Stimulated activated memory B cell treated with anti-CD40 and anti-IgM and Interleukin-4, amounts not matched to agents 10 μg/mL and 1 μg/mL and 100 μg/mL, for 72 hours (primary cell): ENCODE measurements around the gene TIAM2.
"Not testable (repeated sequence)": the region's sequence is repeated elsewhere in the genome, so short reads cannot be mapped to it uniquely, and the experiment has no call there.

Source experiments
- ATAC-seq: fragments of 150-1000 bp; cut with Tn5 transposase; 2 replicates; pipeline ENCODE4 v1.10.0; 2021
- H3K27ac Mint-ChIP-seq: one replicate; pipeline ENCODE4 v1.8.0; 2022; ENCODE audit warnings: mild to moderate bottlenecking, mixed read lengths
- H3K27me3 Mint-ChIP-seq: one replicate; pipeline ENCODE4 v1.8.0; 2022; ENCODE audit warnings: mixed read lengths
- H3K36me3 Mint-ChIP-seq: one replicate; pipeline ENCODE4 v1.8.0; 2022; ENCODE audit warnings: mixed read lengths
- H3K4me1 Mint-ChIP-seq: one replicate; pipeline ENCODE4 v1.8.0; 2022; ENCODE audit warnings: mixed read lengths
- H3K4me3 Mint-ChIP-seq: one replicate; pipeline ENCODE4 v1.8.0; 2022; ENCODE audit warnings: mild to moderate bottlenecking, moderate library complexity, mixed read lengths
- H3K9me3 Mint-ChIP-seq: one replicate; pipeline ENCODE4 v1.8.0; 2022; ENCODE audit warnings: mixed read lengths

TIAM2 gene

DNA sequence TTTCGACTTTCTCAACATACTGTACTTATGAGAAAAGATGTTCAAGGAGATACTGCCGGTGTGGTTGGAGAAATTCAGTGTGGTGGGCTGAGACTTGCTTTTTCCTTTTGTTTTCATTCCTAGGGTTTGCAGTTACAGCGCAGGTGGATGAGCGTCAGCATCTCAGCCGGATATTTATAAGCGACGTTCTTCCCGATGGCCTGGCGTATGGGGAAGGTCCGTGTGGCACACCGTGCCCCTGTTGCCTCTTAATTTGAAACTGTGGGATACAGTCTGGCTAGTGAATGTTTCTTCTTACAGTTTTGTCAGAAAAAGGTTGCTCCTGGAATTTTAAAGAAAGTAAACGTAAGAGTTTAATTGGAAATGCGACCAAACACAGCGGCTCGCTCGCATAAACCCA lies 187.0 kb downstream of the TIAM2 start:
- H3K36me3 Mint-ChIP-seq: no peaks in the 10 kb centered on the region
- no peaks in the 10 kb centered on the region for H3K27me3 Mint-ChIP-seq
- H3K4me3 Mint-ChIP-seq: peak overlapping the region; percentile 16
- H3K4me1 Mint-ChIP-seq: peaks cover 46% of the 10 kb centered on the region
- peak overlapping the region; percentile 94 for H3K27ac Mint-ChIP-seq
- no peaks in the 10 kb centered on the region for H3K9me3 Mint-ChIP-seq
- no peak for ATAC-seq

- Mint-ChIP-seq H3K27ac (peak overlapping the region; percentile 94), H3K36me3 (no peaks in the 10 kb centered on the region), H3K27me3 (no peaks in the 10 kb centered on the region), H3K9me3 (no peaks in the 10 kb centered on the region), H3K4me1 (peaks cover 46% of the 10 kb centered on the region), H3K4me3 (peak overlapping the region; percentile 75)
- ATAC-seq: peak; percentile 78
These were observed 188.0 kb downstream of the TIAM2 start for GRCh38 chr6:155183095-155183494.

DNA sequence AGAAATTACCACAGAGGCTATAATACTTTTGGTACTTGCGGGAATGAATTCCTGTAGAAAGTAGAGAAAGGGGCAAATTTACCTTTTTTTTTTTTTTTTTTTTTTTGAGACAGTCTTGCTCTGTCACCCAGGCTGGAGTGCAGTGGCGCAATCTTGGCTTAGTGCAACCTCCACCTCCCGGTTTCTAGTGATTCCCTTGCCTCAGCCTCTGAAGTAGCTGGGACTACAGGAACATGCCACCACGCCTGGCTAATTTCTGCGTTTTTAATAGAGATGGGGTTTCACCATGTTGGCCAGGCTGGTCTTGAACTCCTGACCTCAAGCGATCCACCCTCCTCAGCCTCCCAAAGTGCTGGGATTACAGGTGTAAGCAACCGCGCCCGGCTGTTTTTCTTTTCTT lies 189.9 kb downstream of the TIAM2 start:
- ATAC-seq, H3K27me3 Mint-ChIP-seq, H3K9me3 Mint-ChIP-seq, H3K36me3 Mint-ChIP-seq, H3K4me3 Mint-ChIP-seq: not testable (repeated sequence)
- Mint-ChIP-seq H3K27ac (peak overlapping the region; percentile 94), H3K4me1 (peaks cover 51% of the 10 kb centered on the region)

GRCh38 chr6:155185544-155185943 lies 190.4 kb downstream of the TIAM2 start:
- Mint-ChIP-seq H3K4me3 (peak overlapping the region; percentile 18), H3K27ac (peak overlapping the region; percentile 7), H3K27me3 (no peaks in the 10 kb centered on the region), H3K4me1 (peaks cover 51% of the 10 kb centered on the region), H3K9me3 (no peaks in the 10 kb centered on the region), H3K36me3 (no peaks in the 10 kb centered on the region)
- ATAC-seq: no peak

DNA sequence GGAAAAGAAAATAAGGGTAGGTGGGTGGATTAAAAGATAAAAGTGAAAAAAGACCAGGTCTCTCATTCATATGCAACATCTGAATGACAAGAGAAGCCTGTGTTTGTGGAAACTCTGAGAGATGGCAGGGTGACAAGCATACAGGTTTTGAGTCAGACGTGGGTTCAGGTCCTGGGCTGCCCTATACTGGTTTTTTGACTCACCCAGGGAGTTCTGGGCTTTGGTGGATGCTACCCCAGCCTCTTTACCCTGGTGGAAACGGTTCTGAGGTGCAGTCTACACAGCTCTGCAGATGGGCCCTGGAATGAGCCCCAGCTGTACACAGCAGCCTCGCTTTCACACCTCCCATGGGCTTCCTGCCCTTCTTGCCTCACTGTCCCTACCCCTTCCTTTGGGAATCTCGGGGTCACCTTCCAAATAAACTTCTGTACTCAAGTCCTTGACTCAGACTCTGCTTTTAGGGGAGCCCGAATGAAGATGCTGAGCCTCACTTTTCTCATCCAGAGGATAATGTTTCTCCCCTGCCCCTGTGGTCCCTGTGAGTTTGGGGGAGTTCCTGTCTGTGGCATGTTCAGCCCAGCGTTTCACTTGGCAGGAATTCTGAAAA lies 191.0 kb downstream of the TIAM2 start:
- ATAC-seq: peak; percentile 50
- H3K27me3 Mint-ChIP-seq: no peaks in the 10 kb centered on the region
- H3K27ac Mint-ChIP-seq: peak overlapping the region; percentile 7
- peaks cover 45% of the 10 kb centered on the region for H3K4me1 Mint-ChIP-seq
- no peaks in the 10 kb centered on the region for H3K9me3 Mint-ChIP-seq
- H3K4me3 Mint-ChIP-seq: peak overlapping the region; percentile 34
- H3K36me3 Mint-ChIP-seq: no peaks in the 10 kb centered on the region

DNA sequence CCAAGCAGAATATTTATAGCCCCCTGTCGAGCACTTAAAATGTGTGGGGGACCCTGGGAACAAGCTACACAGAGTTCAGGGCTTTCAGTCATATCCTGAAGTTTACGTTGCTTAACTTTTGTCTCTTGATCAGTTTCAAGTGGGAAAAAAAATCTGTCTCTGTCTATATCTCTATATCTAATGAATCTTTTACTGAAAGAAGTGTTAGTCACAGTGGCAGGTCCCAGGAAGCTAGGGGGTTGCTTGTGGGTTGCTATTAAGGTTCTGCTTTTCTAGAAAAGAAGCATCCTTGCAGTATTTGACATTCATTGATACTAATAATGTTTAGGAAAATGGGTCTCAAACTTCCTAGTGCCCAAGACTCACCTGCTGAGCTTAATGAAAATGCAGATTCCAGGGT lies 192.0 kb downstream of the TIAM2 start:
- no peaks in the 10 kb centered on the region for H3K9me3 Mint-ChIP-seq
- peaks cover 35% of the 10 kb centered on the region for H3K4me1 Mint-ChIP-seq
- no peak overlapping the region for H3K4me3 Mint-ChIP-seq
- no peak overlapping the region for H3K27ac Mint-ChIP-seq
- ATAC-seq: no peak
- H3K36me3 Mint-ChIP-seq: no peaks in the 10 kb centered on the region
- no peaks in the 10 kb centered on the region for H3K27me3 Mint-ChIP-seq

GRCh38 chr6:155187994-155188706 lies 193.0 kb downstream of the TIAM2 start:
- peaks cover 25% of the 10 kb centered on the region for H3K4me1 Mint-ChIP-seq
- H3K27ac Mint-ChIP-seq: peak overlapping the region; percentile 40

GRCh38 chr6:155188707-155189496 lies 193.8 kb downstream of the TIAM2 start:
- Mint-ChIP-seq H3K4me1 (peaks cover 21% of the 10 kb centered on the region), H3K9me3 (no peaks in the 10 kb centered on the region), H3K27ac (peak overlapping the region; percentile 40), H3K27me3 (no peaks in the 10 kb centered on the region), H3K4me3 (peak overlapping the region; percentile 41), H3K36me3 (no peaks in the 10 kb centered on the region)
- no peak for ATAC-seq

More at GRCh38 chr6:155187994-155188706, 193.0 kb downstream of the TIAM2 start:
- H3K9me3 Mint-ChIP-seq: no peaks in the 10 kb centered on the region
- no peaks in the 10 kb centered on the region for H3K27me3 Mint-ChIP-seq
- H3K36me3 Mint-ChIP-seq: no peaks in the 10 kb centered on the region
- H3K4me3 Mint-ChIP-seq: no peak overlapping the region
- no peak for ATAC-seq

DNA sequence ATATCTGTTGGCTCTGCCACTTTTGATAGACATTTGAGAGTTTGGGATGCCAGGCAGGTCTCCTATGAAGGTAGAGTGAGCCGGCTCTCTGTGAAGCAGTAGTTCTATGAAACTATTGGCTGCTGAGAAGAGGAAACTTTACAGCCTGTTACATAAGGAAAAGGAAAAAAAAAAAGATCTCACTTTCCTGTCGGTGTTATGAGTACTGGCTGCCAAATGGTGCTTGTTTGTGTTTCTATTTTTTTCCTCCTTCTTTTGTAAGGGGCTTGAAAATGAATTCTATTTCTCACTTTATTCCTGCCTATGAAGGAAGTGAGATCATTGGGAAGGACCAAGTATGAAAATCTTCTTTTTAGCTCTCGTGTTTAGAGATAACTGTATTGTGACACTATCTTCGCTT lies 195.6 kb downstream of the TIAM2 start:
- no peak for ATAC-seq
- peaks cover 1% of the 10 kb centered on the region for H3K9me3 Mint-ChIP-seq
- H3K36me3 Mint-ChIP-seq: peaks cover 2% of the 10 kb centered on the region
- no peak overlapping the region for H3K4me3 Mint-ChIP-seq
- H3K27ac Mint-ChIP-seq: peak overlapping the region; percentile 40
- peaks cover 18% of the 10 kb centered on the region for H3K4me1 Mint-ChIP-seq
- H3K27me3 Mint-ChIP-seq: no peaks in the 10 kb centered on the region

DNA sequence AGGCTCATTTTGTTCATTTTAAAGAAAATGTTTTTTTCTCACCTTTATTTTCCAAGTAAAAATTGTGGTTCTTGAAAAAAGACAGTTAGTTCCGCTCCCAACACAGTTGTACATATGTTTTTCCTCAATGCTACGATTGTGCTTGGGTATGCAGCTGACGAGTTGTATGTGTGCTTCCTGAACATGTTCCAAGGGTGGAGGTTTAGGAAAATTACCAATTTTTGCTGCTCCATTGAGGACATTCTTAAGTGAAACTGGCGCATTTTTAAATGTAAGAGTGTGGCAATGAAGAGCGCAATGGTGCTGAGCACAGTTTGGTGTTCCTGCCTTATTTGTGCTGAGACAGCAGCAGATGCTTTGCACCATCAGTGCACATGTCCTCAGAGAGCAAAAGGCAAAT lies 198.4 kb downstream of the TIAM2 start:
- Mint-ChIP-seq H3K9me3 (peaks cover 5% of the 10 kb centered on the region), H3K36me3 (peaks cover 6% of the 10 kb centered on the region), H3K4me3 (no peak overlapping the region), H3K4me1 (peaks cover 9% of the 10 kb centered on the region), H3K27ac (no peak overlapping the region), H3K27me3 (no peaks in the 10 kb centered on the region)
- ATAC-seq: no peak

DNA sequence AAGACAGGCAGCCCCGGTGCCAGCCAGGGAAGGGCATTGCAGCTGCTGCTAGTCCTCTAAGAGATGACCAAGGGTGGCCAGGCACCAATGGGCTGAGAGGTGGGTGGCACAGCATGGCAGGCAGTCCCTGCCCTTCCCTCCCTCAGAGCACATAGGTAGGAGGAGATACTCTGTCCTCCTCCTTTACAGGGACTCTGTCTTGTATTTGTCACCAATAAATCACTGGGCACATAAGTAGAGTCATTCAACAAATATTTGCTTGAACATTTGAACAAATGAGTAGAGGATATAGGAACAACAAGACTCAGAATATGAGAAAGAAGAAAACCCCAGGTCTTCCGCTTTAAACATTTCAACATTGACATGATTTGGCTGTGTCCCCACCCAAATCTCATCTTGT lies 199.3 kb downstream of the TIAM2 start:
- H3K36me3 Mint-ChIP-seq: peaks cover 6% of the 10 kb centered on the region
- H3K4me3 Mint-ChIP-seq: no peak overlapping the region
- peaks cover 7% of the 10 kb centered on the region for H3K4me1 Mint-ChIP-seq
- no peak overlapping the region for H3K27ac Mint-ChIP-seq
- peaks cover 5% of the 10 kb centered on the region for H3K9me3 Mint-ChIP-seq
- ATAC-seq: no peak
- H3K27me3 Mint-ChIP-seq: no peaks in the 10 kb centered on the region

DNA sequence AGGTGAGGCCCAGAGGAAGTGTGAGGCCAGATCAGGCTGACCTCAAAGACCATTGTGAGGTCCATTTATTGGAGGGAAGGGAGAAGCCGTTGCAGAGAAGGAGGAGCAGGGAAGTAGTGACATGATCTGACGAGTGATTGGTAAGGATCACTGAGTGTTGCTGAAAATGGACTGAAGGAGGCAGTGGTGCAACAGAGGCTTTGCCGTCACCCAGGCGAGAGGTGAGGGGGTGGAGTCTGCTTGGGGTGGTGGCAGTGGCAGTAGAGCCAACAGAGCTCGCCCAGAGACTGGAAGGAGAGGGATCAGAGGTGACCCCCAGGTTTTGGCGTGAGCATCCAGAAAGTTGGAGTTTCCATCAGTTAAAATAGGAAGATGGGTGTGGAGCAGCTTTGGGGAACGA lies 200.8 kb downstream of the TIAM2 start:
- H3K36me3 Mint-ChIP-seq: peaks cover 6% of the 10 kb centered on the region
- H3K4me3 Mint-ChIP-seq: no peak overlapping the region
- peaks cover 5% of the 10 kb centered on the region for H3K9me3 Mint-ChIP-seq
- ATAC-seq: no peak
- H3K27ac Mint-ChIP-seq: no peak overlapping the region
- peaks cover 10% of the 10 kb centered on the region for H3K4me1 Mint-ChIP-seq
- H3K27me3 Mint-ChIP-seq: no peaks in the 10 kb centered on the region

DNA sequence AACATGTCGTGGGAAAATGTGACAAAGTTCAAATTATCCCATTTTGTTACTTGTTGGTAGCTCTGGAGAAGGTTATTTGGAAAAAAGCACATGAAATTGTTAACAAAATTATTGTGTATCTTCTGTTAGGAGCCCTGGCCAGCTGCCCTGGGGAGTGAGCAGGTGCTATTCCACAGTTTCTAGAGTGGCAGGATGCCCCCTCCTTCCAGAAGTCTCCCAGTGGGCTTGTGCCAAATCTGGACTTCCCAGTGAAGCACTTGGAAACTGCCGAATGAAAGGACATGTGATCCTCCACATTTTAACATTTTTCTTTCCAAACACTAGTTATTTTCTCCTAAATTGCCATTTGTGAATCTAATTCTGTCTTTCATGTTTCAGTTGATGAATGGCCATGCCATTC lies 201.8 kb downstream of the TIAM2 start:
- Mint-ChIP-seq H3K4me3 (no peak overlapping the region), H3K9me3 (peaks cover 5% of the 10 kb centered on the region), H3K36me3 (peaks cover 6% of the 10 kb centered on the region), H3K27ac (no peak overlapping the region), H3K4me1 (peaks cover 20% of the 10 kb centered on the region), H3K27me3 (no peaks in the 10 kb centered on the region)
- no peak for ATAC-seq

- Mint-ChIP-seq H3K36me3 (peaks cover 6% of the 10 kb centered on the region), H3K9me3 (peaks cover 5% of the 10 kb centered on the region), H3K27me3 (no peaks in the 10 kb centered on the region), H3K27ac (no peak overlapping the region), H3K4me1 (peaks cover 20% of the 10 kb centered on the region), H3K4me3 (no peak overlapping the region)
- ATAC-seq: no peak
These were observed 202.8 kb downstream of the TIAM2 start for GRCh38 chr6:155197932-155198331.

DNA sequence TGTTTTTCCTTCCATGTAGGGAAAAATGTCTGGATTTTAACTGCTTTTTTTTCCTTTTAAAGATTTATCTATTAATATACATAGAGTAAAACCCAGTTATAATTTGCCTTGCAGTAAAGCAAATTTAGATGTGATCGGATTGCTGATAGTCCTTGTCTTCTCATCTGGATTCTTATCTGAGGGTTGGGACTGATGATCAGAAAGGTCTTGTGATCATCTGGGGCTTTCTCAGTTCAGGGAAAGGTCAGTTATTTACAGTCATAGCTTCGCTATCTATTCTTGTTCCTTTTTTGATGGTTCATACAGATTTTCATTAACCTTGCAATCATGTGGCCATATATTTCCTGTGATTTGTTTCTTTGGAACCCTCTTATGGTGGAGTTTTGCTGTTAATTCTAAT lies 204.9 kb downstream of the TIAM2 start:
- Mint-ChIP-seq H3K27ac (no peak overlapping the region), H3K36me3 (peaks cover 6% of the 10 kb centered on the region), H3K4me3 (no peak overlapping the region), H3K27me3 (no peaks in the 10 kb centered on the region), H3K4me1 (peaks cover 20% of the 10 kb centered on the region), H3K9me3 (peaks cover 5% of the 10 kb centered on the region)
- ATAC-seq: peak; percentile 72
